ENCODE measurements around the gene LDLRAD4.

GRCh38 chr18:13444430-13445240 lies 226.1 kb downstream of the LDLRAD4 start:
- no peak for TF ChIP-seq FOXM1 (IDR thresholded peaks at IDR 0.05; ENCODE audit: borderline replicate concordance)
- TF ChIP-seq SUZ12 (IDR thresholded peaks at IDR 0.05): no peak
- no peak for TF ChIP-seq BHLHE40 (IDR thresholded peaks at IDR 0.05; ENCODE audit: borderline replicate concordance)
- no peak for TF ChIP-seq PKNOX1 (IDR thresholded peaks at IDR 0.05)
- no peak for TF ChIP-seq L3MBTL2 (conservative IDR thresholded peaks at IDR 0.05)
- no peak for TF ChIP-seq LEF1 (IDR thresholded peaks at IDR 0.05; ENCODE audit: borderline replicate concordance)
- no peak for TF ChIP-seq NFRKB (IDR thresholded peaks at IDR 0.05)
- TF ChIP-seq ELF4 (IDR thresholded peaks at IDR 0.05): no peak
- TF ChIP-seq TARDBP (IDR thresholded peaks at IDR 0.05): no peak
- no peak for TF ChIP-seq CTBP1 (IDR thresholded peaks at IDR 0.05; ENCODE audit: borderline replicate concordance)
- TF ChIP-seq ZNF384 (IDR thresholded peaks at IDR 0.05): no peak
- TF ChIP-seq FOXA1 (IDR thresholded peaks at IDR 0.05): no peak
- no peak for TF ChIP-seq HDGF (IDR thresholded peaks at IDR 0.05; ENCODE audit: borderline replicate concordance)

All from HEK293T (cell line).